GM18505 (cell line): ENCODE measurements around the gene EEIG1.

ENCODE experiments used
- ATAC-seq: cut with Tn5 transposase; IDR thresholded peaks from one replicate; pipeline ENCODE4 v1.9.1; 2021; ENCODE audit not compliant: unreplicated experiment
- POLR2A ChIP-seq: IDR thresholded peaks from 4 replicates; pipeline ENCODE4 v1.6.1; 2011; ENCODE audit warnings: borderline replicate concordance; ENCODE audit not compliant: insufficient read depth, insufficient read length; ENCODE audit errors: extremely low read depth

EEIG1 gene

GRCh38 chr9:127953768-127954505 is 26.9 kb downstream of the EEIG1 start:
- TF ChIP-seq POLR2A: no peak
- no peak for ATAC-seq

DNA sequence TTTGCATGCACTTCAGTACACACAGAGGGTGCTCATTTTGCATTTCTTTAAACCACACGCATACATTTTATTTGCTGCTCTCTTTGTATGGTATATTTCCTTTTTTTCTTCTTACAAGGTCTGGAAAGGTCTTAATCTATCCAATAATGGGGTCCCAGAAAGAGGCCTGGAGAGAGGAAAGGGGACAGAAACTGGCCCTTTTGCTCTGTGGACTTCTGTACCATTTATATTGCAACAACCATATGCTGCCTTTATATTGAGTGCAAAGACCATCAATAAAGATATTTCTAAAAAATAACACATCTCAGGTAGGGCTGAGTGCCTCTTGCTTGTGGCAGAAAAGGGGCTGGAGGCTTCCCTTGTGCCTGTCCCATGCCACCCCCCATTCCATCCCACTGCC is 27.6 kb downstream of the EEIG1 start:
- no peak for ATAC-seq
- no peak for TF ChIP-seq POLR2A

DNA sequence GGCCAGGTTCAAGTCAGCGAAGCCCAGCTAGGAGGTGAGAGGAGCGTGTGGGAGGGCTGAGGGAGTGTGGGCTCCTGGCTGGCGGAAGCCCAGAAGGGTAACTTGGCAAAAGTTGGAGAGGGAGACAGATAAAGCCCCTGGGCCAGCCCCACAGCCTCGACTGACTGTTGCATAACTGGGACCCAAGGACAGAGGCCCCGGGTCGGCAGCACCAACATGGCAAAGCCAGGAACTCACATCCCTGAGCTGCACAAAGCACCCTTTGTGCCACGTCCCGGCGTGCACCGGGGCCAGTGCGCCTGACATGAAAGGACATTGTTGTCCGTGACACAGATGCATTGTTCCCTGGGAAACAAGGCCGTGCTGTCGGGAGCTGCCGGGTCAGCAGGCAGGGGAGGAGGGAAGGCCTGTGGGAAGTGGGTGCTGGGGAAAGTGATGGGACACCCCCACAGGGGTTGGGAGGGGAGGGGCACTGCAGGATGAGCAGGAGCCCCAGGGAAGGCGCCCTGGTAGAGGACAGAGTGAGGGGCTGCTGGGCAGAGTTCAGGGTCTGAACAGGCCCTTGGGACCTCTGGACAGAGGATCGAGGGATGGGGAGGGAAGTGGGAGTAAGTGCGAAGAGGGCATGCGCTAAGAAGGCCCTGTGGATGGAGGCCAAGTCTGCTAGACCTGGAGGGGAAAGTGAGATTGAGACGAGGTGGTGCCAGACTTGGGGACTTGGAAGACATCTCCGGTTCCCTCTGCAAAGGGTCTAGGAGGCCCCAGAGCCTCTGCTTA is 30.1 kb downstream of the EEIG1 start:
- no peak for ATAC-seq
- no peak for TF ChIP-seq POLR2A

DNA sequence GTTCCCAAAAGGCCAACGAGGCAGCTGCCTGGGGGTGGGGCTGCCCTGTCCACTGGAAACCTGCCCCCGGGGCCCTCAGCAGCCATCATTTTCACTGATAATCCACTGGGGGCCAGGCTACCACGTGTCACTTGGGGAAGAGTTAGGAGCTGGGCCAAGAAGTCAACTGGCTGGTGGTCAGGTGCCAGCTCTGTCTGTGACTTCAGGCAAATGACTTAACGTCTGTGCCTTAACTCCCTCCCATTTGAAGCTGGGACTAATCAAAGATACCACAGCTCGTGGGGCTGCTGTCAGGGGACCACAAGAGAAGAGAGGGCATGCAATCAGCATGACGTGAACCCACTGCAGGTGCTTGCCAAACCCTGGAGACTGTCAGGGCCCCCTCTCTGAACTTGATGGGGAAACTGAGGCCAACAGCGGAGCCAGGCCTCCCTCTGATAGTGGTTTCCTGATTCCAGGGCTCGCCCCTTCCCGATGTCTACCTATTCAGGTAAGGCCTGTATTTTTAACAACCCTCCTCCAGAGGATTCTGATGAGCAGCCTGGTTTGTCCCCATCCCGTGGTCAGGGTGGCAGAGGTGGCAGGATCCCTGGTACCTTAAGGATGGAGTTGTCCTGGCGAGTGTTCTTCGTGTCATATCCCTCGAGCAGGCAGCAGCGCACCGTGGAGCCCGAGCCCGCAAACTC is 30.8 kb downstream of the EEIG1 start:
- TF ChIP-seq POLR2A: no peak

DNA sequence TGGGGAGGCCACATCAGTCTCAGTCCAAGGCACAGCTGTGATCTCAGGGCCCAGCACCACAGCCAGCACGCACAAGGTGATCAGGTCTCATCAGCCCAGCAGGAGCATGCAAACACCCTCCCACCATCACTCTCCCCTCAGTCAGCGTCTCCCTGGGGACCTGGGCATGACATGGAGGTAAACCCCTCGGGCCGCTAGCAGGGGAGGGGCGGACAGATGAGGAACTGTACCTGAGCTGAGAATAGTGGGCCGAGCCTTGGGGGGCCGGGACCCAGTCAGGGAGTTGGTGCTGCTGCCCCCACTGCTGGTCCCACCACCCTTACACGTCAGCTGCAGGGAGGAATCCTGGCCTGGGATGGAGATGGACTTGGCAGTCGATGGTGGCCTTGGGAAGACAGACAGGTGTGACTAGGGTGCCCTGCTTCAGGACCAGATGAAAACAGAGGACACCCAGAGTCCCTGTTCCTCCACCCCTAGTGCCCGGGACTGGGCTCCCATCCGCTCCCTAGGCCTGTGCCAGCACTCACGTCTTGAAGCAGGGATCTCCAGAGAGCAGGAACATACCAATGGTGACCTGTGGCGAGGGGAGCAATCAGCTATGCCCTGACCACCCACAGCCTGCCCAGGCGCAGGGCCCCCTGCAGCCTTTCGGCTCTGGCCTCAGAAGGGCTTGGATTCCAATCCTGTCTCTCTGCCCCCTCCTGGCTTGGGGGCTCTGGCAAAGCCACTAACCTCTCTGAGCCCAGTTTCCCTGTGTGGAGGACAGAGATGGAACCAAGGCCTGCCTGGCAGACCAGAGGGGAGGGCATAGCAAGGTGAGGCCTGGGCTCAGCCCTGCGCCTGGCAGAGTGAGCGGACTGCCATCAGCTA is 32.7 kb downstream of the EEIG1 start:
- ATAC-seq: no peak
- TF ChIP-seq POLR2A: no peak

More for the DNA sequence above, 30.8 kb downstream of the EEIG1 start:
- no peak for ATAC-seq

DNA sequence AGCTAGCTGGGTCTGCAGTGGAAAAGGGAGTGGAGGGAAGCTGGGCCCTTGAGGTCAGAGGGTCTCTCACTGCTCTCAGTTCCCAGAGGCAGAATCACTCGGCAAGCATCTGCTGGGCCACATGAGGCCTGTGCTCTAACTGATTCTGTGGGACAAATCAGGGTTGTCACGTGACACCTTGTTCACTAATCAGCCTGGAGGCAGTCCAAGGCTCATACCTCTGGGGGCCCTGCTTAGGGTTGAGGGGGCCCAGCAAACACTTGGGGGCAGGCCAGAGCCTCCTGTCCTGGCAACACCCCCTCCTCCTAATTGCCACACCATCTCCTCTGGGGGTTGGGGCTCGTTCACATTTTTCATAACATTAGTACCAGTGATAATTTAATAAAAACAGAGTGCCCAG is 34.1 kb downstream of the EEIG1 start:
- TF ChIP-seq POLR2A: no peak
- no peak for ATAC-seq

DNA sequence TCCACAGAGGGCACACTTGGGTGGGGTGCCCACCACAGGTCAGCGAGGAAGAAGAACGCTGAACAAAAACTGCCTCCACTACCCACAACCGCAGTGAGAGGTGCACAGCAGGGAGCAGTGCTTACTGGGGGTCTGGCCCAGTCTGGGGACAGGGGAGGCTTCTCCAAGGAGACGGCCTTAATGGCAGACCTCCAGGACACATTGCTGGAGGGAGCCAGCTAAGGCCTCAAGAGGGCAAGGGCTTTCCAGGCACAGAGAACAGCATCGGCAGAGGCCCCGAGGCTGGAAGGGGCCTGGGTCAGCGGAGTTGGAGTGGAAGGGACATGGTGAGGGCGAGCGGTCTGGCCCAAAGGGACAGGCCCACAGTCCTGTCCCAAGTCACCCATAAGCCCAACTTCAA is 34.8 kb downstream of the EEIG1 start:
- TF ChIP-seq POLR2A: no peak
- no peak for ATAC-seq

DNA sequence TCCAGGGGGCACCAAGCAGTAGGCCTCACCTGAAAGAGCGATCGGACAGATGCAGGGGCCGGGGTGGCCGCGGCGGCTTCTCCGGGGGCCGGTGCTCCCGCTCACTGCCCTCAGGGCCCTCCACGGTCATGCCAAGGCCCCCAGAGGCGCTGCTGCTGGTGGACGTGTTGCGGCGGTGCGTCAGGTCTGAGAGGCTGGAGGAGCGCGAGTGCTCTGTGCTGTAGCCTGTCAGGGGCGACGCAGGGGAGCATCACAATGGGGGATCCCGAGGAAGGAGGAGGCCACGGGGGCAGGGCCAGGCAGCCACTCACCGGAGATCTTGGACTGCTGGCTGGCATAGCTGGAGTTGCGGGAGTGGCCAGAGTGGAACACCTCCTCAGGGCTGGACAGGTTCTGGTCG is 35.5 kb downstream of the EEIG1 start:
- no peak for TF ChIP-seq POLR2A
- ATAC-seq: no peak

GRCh38 chr9:127944586-127945218 is 36.1 kb downstream of the EEIG1 start:
- no peak for ATAC-seq
- TF ChIP-seq POLR2A: no peak

GRCh38 chr9:127943731-127944144 is 37.1 kb downstream of the EEIG1 start:
- TF ChIP-seq POLR2A: no peak
- no peak for ATAC-seq

DNA sequence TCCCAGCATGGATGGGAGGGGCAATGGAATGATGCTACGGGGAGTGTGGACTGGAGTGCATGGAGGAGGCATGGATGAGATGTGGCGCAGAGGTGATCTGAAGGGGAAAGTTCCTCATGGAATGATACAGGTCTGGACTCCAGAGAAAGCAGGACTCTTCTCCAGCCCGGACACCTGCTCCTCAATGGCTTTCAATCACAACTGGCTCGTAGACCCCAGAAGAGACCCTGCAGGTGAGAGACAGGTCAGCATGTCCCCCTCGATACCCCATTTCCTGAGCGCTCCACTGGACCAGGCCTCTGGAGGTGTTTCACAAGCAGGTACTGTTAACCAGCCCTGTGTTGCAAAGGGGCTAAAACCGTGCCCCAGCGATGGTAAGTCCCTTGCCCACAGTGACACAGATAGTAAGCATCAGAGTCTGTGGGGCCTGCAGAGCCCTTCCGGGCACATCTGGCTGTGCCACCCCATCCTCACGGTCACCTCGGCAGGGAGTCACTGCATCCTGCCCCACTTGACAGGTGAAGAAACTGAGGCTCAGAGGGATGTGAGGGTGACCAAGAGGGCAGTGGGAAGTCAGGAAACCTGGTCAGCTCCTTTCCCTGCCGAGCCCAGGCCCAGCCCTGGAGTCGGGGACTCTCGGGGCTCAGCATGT is 37.7 kb downstream of the EEIG1 start:
- ATAC-seq: no peak
- no peak for TF ChIP-seq POLR2A

DNA sequence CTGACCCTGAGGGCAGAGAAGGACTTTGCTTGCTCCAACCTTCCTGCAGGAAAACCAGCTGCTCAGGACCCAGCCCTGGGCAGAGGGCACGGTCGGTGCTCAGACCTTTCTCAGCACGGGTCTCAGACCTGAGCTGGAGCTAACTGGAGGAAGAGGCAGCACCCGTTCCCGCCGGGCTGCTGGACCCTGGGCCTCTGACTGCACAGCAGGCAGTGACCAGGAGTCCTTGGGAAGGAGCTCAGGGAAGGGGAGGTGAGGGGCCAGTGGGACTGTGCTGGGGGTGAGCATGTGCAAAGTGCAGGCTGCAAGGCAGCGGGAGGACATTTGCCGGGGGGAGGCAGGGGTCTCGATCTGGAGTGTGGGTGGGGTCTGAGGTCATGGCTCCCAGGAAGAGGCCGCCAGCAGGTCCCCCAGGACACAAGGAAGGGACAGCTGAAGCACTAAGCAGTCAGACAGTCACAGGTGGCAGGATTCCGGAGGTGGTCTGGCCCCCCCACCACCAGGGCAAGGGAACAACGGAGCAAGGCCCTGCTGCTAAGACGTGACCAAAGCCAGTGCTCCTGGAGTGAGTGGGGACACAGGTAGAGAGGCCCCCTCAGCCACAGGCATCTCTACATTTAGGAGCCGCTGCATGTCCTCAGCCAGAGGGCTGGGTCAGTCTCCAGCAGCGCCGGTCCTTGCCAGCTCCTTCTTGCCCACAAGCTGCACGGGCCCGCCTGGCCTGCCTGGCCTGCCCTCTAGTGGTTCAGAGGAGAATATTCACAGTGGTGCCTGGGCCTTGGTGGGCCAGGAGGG is 38.4 kb downstream of the EEIG1 start:
- no peak for ATAC-seq

GRCh38 chr9:127941961-127942215 is 38.9 kb downstream of the EEIG1 start:
- no peak for TF ChIP-seq POLR2A
- no peak for ATAC-seq

More for the DNA sequence above, 38.4 kb downstream of the EEIG1 start:
- TF ChIP-seq POLR2A: no peak
